WERI-Rb-1 (cell line): ENCODE measurements around the gene NDUFAB1.
"Not testable (repeated sequence)": the region's sequence is repeated elsewhere in the genome, so short reads cannot be mapped to it uniquely, and the experiment has no call there.

ENCODE experiments used
- DNase-seq: peaks from one replicate; pipeline ENCODE4 v3.0.0-alpha.2; 2020
- H3K27ac ChIP-seq: fragments of 250-450 bp; sonication (Bioruptor Pico); 2 replicates; pipeline ENCODE4 v1.5.1; 2020; ENCODE audit warnings: mild to moderate bottlenecking, moderate library complexity
- H3K27me3 ChIP-seq: fragments of 250-450 bp; sonication (Bioruptor Pico); 2 replicates; pipeline ENCODE4 v1.5.1; 2021; ENCODE audit warnings: mild to moderate bottlenecking, low read depth, moderate library complexity; ENCODE audit not compliant: insufficient read depth, severe bottlenecking
- H3K36me3 ChIP-seq: fragments of 250-450 bp; sonication (Bioruptor Pico); 2 replicates; pipeline ENCODE4 v1.5.1; 2020; ENCODE audit warnings: mild to moderate bottlenecking, moderate library complexity
- H3K4me3 ChIP-seq: 2 replicates; pipeline ENCODE4 v1.5.1; 2011; ENCODE audit warnings: low read depth, mild to moderate bottlenecking, control low read depth, low read length
- H3K9me3 ChIP-seq: fragments of 250-450 bp; sonication (Bioruptor Pico); 2 replicates; pipeline ENCODE4 v1.5.1; 2021; ENCODE audit warnings: mild to moderate bottlenecking, moderate library complexity; ENCODE audit not compliant: severe bottlenecking
- TF ChIP-seq, protein P1 (sequence below): IDR thresholded peaks from 2 replicates; pipeline ENCODE4 v1.5.1; 2011; ENCODE audit warnings: low read depth, mild to moderate bottlenecking, control low read depth, inconsistent platforms, low read length

Gene NDUFAB1

GRCh38 chr16:23594186-23594585 is 1.9 kb downstream of the NDUFAB1 start:
- Histone ChIP-seq H3K9me3 (no peaks in the 10 kb centered on the region), H3K27me3 (no peaks in the 10 kb centered on the region), H3K27ac (no peak overlapping the region), H3K36me3 (peaks cover 55% of the 10 kb centered on the region), H3K4me3 (no peak overlapping the region)
- TF ChIP-seq, protein P1, sequence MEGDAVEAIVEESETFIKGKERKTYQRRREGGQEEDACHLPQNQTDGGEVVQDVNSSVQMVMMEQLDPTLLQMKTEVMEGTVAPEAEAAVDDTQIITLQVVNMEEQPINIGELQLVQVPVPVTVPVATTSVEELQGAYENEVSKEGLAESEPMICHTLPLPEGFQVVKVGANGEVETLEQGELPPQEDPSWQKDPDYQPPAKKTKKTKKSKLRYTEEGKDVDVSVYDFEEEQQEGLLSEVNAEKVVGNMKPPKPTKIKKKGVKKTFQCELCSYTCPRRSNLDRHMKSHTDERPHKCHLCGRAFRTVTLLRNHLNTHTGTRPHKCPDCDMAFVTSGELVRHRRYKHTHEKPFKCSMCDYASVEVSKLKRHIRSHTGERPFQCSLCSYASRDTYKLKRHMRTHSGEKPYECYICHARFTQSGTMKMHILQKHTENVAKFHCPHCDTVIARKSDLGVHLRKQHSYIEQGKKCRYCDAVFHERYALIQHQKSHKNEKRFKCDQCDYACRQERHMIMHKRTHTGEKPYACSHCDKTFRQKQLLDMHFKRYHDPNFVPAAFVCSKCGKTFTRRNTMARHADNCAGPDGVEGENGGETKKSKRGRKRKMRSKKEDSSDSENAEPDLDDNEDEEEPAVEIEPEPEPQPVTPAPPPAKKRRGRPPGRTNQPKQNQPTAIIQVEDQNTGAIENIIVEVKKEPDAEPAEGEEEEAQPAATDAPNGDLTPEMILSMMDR = no peak
- DNase-seq = no peak

- H3K27ac ChIP-seq = no peak overlapping the region
- peaks cover 90% of the 10 kb centered on the region for H3K36me3 ChIP-seq
These were observed 5.9 kb downstream of the NDUFAB1 start for GRCh38 chr16:23590181-23590580.

GRCh38 chr16:23587726-23588125 is 8.4 kb downstream of the NDUFAB1 start:
- Histone ChIP-seq H3K4me3 (no peak overlapping the region), H3K9me3 (no peaks in the 10 kb centered on the region), H3K36me3 (peaks cover 78% of the 10 kb centered on the region), H3K27ac (no peak overlapping the region), H3K27me3 (no peaks in the 10 kb centered on the region)
- TF ChIP-seq, protein P1 = no peak
- no peak for DNase-seq

More at GRCh38 chr16:23590181-23590580, 5.9 kb downstream of the NDUFAB1 start:
- no peaks in the 10 kb centered on the region for H3K27me3 ChIP-seq
- no peak overlapping the region for H3K4me3 ChIP-seq
- no peak for DNase-seq
- TF ChIP-seq, protein P1 = no peak
- H3K9me3 ChIP-seq = no peaks in the 10 kb centered on the region

GRCh38 chr16:23584186-23585076 is 11.7 kb downstream of the NDUFAB1 start:
- H3K4me3 ChIP-seq = no peak overlapping the region
- no peaks in the 10 kb centered on the region for H3K9me3 ChIP-seq
- peaks cover 78% of the 10 kb centered on the region for H3K36me3 ChIP-seq
- no peak for DNase-seq
- H3K27ac ChIP-seq = no peak overlapping the region
- H3K27me3 ChIP-seq = no peaks in the 10 kb centered on the region
- TF ChIP-seq, protein P1 = no peak

DNA sequence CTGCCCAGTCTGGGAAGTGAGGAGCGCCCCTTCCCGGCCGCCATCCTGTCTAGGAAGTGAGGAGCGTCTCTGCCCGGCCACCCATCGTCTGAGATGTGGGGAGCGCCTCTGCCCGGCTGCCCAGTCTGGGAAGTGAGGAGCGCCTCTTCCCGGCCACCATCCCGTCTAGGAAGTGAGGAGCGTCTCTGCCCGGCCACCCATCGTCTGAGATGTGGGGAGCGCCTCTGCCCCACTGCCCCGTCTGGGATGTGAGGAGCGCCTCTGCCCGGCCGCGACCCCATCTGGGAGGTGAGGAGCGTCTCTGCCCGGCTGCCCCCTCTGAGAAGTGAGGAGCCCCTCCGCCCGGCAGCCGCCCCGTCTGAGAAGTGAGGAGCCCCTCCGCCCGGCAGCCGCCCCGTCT is 12.8 kb downstream of the NDUFAB1 start:
- H3K4me3 ChIP-seq, H3K9me3 ChIP-seq, DNase-seq, H3K27ac ChIP-seq, H3K27me3 ChIP-seq: not testable (repeated sequence)
- peaks cover 78% of the 10 kb centered on the region for H3K36me3 ChIP-seq

DNA sequence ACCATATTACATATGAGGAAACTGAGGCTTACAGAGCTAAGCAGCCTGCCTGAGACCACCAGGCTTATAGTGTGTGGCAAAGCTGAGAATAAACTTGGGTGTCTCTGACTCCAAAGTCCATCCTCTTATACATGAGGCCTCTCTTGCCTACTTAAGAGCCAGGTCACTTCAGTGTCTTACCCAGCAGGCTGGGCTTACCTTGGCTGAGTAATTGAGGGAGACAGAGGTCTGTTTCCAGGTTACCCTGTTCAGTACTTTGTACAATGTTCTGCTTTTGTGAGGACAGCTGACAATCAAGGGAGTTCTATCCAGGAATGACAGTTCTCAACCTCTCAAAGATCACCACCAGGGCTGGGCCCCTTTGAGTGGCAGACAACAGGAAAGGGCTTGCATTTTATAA is 14.4 kb downstream of the NDUFAB1 start:
- Histone ChIP-seq H3K36me3 (peaks cover 72% of the 10 kb centered on the region), H3K27me3 (no peaks in the 10 kb centered on the region), H3K4me3 (no peak overlapping the region), H3K27ac (no peak overlapping the region), H3K9me3 (no peaks in the 10 kb centered on the region)
- no peak for DNase-seq
- TF ChIP-seq, protein P1 = no peak
